Neural crest cell (in vitro differentiated cells): ENCODE measurements around the gene ECM1. TPM values are rescaled to one million over a fixed set of nuclear protein-coding genes. Genes with fewer than 3 reads are reported as not detected.

Source experiments
- DNase-seq: peaks from one replicate; pipeline ENCODE4 v3.0.0; 2021; ENCODE audit warnings: low read depth, mixed read lengths, low spot score
- H3K27ac Mint-ChIP-seq: one replicate; pipeline ENCODE4 v1.8.0; 2021; ENCODE audit warnings: mild to moderate bottlenecking, mixed read lengths; ENCODE audit not compliant: unreplicated experiment
- H3K27me3 Mint-ChIP-seq: 2 replicates; pipeline ENCODE4 v1.8.0; 2021; ENCODE audit warnings: low read depth, mild to moderate bottlenecking, mixed read lengths
- H3K36me3 Mint-ChIP-seq: 2 replicates; pipeline ENCODE4 v1.8.0; 2021; ENCODE audit warnings: low read depth, mild to moderate bottlenecking, mixed read lengths
- H3K4me1 Mint-ChIP-seq: 2 replicates; pipeline ENCODE4 v1.8.0; 2021; ENCODE audit warnings: mixed read lengths
- H3K4me3 Mint-ChIP-seq: one replicate; pipeline ENCODE4 v1.8.0; 2021; ENCODE audit warnings: mild to moderate bottlenecking, mixed read lengths
- H3K9me3 Mint-ChIP-seq: 2 replicates; pipeline ENCODE4 v1.8.0; 2021; ENCODE audit warnings: mixed read lengths
- CTCF ChIP-seq: fragments of 200-600 bp; sonication (generic); conservative IDR thresholded peaks from 2 replicates; pipeline ENCODE4 v1.5.0; 2021; ENCODE audit warnings: antibody characterized with exemption, mild to moderate bottlenecking
- total RNA-seq: library from RNA; stranded (reverse); gene quantifications from 2 replicates; pipeline ENCODE4 v1.2.1, GENCODE V29; 2021

Gene ECM1
- total RNA-seq, 1 donor from 2014 or later: 5.5 TPM

GRCh38 chr1:150545486-150546032 lies 37.6 kb downstream of the ECM1 start:
- no peak overlapping the region for H3K4me3 Mint-ChIP-seq
- DNase-seq: no peak

GRCh38 chr1:150546294-150546937 lies 38.5 kb downstream of the ECM1 start:
- Mint-ChIP-seq H3K4me3 (peak overlapping the region; percentile 55), H3K27me3 (peaks cover 25% of the 10 kb centered on the region), H3K36me3 (no peaks in the 10 kb centered on the region), H3K4me1 (peaks cover 15% of the 10 kb centered on the region), H3K9me3 (no peaks in the 10 kb centered on the region), H3K27ac (no peak overlapping the region)
- no peak for TF ChIP-seq CTCF
- DNase-seq: no peak

More at GRCh38 chr1:150545486-150546032, 37.6 kb downstream of the ECM1 start:
- H3K27ac Mint-ChIP-seq: no peak overlapping the region
- peaks cover 12% of the 10 kb centered on the region for H3K4me1 Mint-ChIP-seq
- H3K9me3 Mint-ChIP-seq: no peaks in the 10 kb centered on the region
- peaks cover 19% of the 10 kb centered on the region for H3K27me3 Mint-ChIP-seq
- no peak for TF ChIP-seq CTCF
- H3K36me3 Mint-ChIP-seq: no peaks in the 10 kb centered on the region

- peaks cover 20% of the 10 kb centered on the region for H3K4me1 Mint-ChIP-seq
- no peak overlapping the region for H3K27ac Mint-ChIP-seq
- peak overlapping the region; percentile 76 for H3K4me3 Mint-ChIP-seq
- TF ChIP-seq CTCF: no peak
- no peak for DNase-seq
- H3K9me3 Mint-ChIP-seq: no peaks in the 10 kb centered on the region
- peaks cover 30% of the 10 kb centered on the region for H3K27me3 Mint-ChIP-seq
- no peaks in the 10 kb centered on the region for H3K36me3 Mint-ChIP-seq
These were observed 40.4 kb downstream of the ECM1 start for GRCh38 chr1:150548324-150548631.

- peaks cover 30% of the 10 kb centered on the region for H3K27me3 Mint-ChIP-seq
These were observed 41.0 kb downstream of the ECM1 start, which contains the start of gene ADAMTSL4 for GRCh38 chr1:150548632-150549495. Gene ADAMTSL4, plus strand, starts transcription at chr1:150549408. Its CDS starts 2,881 bp downstream, at chr1:150552289.

More at GRCh38 chr1:150548632-150549495, 41.0 kb downstream of the ECM1 start, which contains the start of gene ADAMTSL4:
- peak; percentile 35 for TF ChIP-seq CTCF
- DNase-seq: peak; percentile 50
- peaks cover 20% of the 10 kb centered on the region for H3K4me1 Mint-ChIP-seq
- H3K36me3 Mint-ChIP-seq: no peaks in the 10 kb centered on the region
- H3K9me3 Mint-ChIP-seq: no peaks in the 10 kb centered on the region
- no peak within 1 kb of the TSS for H3K27ac Mint-ChIP-seq
- peak within 1 kb of the TSS; percentile 86 for H3K4me3 Mint-ChIP-seq
